Right lobe of liver (tissue), 4 donors: Measurements from ENCODE around the gene SCYGR2.

Source experiments
- POLR2A ChIP-seq: fragments of 450-650 bp; IDR thresholded peaks from one replicate; pipeline ENCODE4 v1.6.1; 2017; ENCODE audit warnings: antibody characterized with exemption, mild to moderate bottlenecking
- TF ChIP-seq, protein P1 (sequence below), 4 donors: fragments of 200-600 bp in 3 of 4; fragments of 450-650 bp in 1 of 4; IDR thresholded peaks; one replicate each; pipeline versions ENCODE4 v1.5.1 to v1.8.0; 2016 to 2022; ENCODE audit warnings: antibody characterized with exemption in 4 of 4, mild to moderate bottlenecking in 2 of 4
- donor health status: DM: no; HTN: no; CAD: no.
- donor health status: DM: no; HTN: no; CAD: no.
- donor health status: DM: no; HTN: yes; CAD: no.

DNA sequence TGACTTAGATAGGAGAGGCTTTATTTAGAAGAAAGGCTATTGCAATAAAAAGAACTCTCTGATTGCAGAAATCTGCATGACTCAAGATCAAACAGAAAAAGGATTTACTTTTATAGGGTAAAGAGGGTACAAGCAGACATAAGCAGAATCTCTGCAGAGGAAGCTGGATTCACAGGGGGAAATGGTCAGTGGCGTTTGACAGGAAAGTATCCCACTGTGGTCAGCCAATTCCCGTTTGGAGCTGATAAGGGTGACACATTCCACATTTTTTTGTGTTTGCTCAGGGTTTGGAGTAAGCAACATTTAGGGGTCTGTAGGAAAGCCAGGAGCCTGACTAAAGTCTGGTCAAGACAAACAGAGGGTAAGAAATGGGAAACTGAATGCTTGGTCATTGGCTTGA is 44.0 kb downstream of the SCYGR2 start:
- TF ChIP-seq, protein P1, sequence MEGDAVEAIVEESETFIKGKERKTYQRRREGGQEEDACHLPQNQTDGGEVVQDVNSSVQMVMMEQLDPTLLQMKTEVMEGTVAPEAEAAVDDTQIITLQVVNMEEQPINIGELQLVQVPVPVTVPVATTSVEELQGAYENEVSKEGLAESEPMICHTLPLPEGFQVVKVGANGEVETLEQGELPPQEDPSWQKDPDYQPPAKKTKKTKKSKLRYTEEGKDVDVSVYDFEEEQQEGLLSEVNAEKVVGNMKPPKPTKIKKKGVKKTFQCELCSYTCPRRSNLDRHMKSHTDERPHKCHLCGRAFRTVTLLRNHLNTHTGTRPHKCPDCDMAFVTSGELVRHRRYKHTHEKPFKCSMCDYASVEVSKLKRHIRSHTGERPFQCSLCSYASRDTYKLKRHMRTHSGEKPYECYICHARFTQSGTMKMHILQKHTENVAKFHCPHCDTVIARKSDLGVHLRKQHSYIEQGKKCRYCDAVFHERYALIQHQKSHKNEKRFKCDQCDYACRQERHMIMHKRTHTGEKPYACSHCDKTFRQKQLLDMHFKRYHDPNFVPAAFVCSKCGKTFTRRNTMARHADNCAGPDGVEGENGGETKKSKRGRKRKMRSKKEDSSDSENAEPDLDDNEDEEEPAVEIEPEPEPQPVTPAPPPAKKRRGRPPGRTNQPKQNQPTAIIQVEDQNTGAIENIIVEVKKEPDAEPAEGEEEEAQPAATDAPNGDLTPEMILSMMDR (IDR thresholded peaks at IDR 0.05), result no peak
- no peak for TF ChIP-seq POLR2A
